CD4-positive, alpha-beta memory T cell (primary cell): ENCODE data around the gene ZNF541. TPM values are rescaled to one million over a fixed set of nuclear protein-coding genes. Genes with fewer than 3 reads are reported as not detected.

Source experiments
- CTCF ChIA-PET: fragments of 350-600 bp; sonication (Branson Sonifier 250); formaldehyde crosslinking; loops from one replicate; lab custom pipeline; 2021; ENCODE audit warnings: inconsistent platforms; ENCODE audit not compliant: partially characterized antibody; lab: Charles Lee
- POLR2A ChIA-PET: fragments of 350-600 bp; sonication (Branson Sonifier 250); formaldehyde crosslinking; loops from one replicate; lab custom pipeline; 2021; ENCODE audit not compliant: partially characterized antibody; lab: Charles Lee
- DNase-seq, 5 donors: peaks; one replicate each; pipeline versions ENCODE4 v3.0.0 to v3.0.0-alpha.2; 2020 to 2022; ENCODE audit warnings: mixed read lengths in 1 of 5
- H3K27ac ChIP-seq: one replicate; pipeline ENCODE4 v1.7.0; 2013; ENCODE audit warnings: low read depth, low read length
- H3K27me3 ChIP-seq: 2 replicates; pipeline ENCODE4 v1.7.0; 2013; ENCODE audit warnings: mild to moderate bottlenecking, low read length, moderate library complexity; ENCODE audit not compliant: insufficient read depth
- H3K36me3 ChIP-seq: 2 replicates; pipeline ENCODE4 v1.7.0; 2013; ENCODE audit warnings: mild to moderate bottlenecking, low read length, moderate library complexity; ENCODE audit not compliant: insufficient read depth
- H3K4me1 ChIP-seq: 2 replicates; pipeline ENCODE4 v1.7.0; 2013; ENCODE audit warnings: mild to moderate bottlenecking, low read length, moderate library complexity; ENCODE audit not compliant: insufficient read depth
- H3K4me3 ChIP-seq, 2 donors: one replicate each; pipeline ENCODE4 v1.7.0; 2013; ENCODE audit warnings: low read length in 2 of 2, mild to moderate bottlenecking in 1 of 2
- H3K9me3 ChIP-seq, 2 donors: one replicate each; pipeline ENCODE4 v1.7.0; 2013; ENCODE audit warnings: low read length in 2 of 2, control low read depth in 1 of 2; ENCODE audit not compliant: control insufficient read depth in 1 of 2
- H3K27ac Mint-ChIP-seq, 7 donors: one replicate each; pipeline ENCODE4 v1.8.0; 2020 to 2021; ENCODE audit warnings: mixed read lengths in 7 of 7, mild to moderate bottlenecking in 6 of 7, inconsistent platforms in 3 of 7, moderate library complexity in 3 of 7
- H3K27me3 Mint-ChIP-seq, 2 donors: one replicate each; pipeline ENCODE4 v1.8.0; 2020 to 2021; ENCODE audit warnings: mixed read lengths in 2 of 2
- H3K36me3 Mint-ChIP-seq, 2 donors: one replicate each; pipeline ENCODE4 v1.8.0; 2020 to 2021; ENCODE audit warnings: mixed read lengths in 2 of 2, inconsistent platforms in 1 of 2, mild to moderate bottlenecking in 1 of 2
- H3K4me1 Mint-ChIP-seq, 4 donors: one replicate each; pipeline ENCODE4 v1.8.0; 2020 to 2021; ENCODE audit warnings: mixed read lengths in 4 of 4, mild to moderate bottlenecking in 1 of 4
- H3K4me3 Mint-ChIP-seq, 8 donors: one replicate each; pipeline ENCODE4 v1.8.0; 2020 to 2021; ENCODE audit warnings: mixed read lengths in 8 of 8, mild to moderate bottlenecking in 7 of 8, moderate library complexity in 6 of 8, inconsistent platforms in 3 of 8
- H3K9me3 Mint-ChIP-seq, 8 donors: one replicate each; pipeline ENCODE4 v1.8.0; 2020 to 2021; ENCODE audit warnings: mixed read lengths in 8 of 8, mild to moderate bottlenecking in 5 of 8, inconsistent platforms in 3 of 8, moderate library complexity in 1 of 8
- intact Hi-C: fragments of 100-400 bp; cut with micrococcal nuclease; formaldehyde crosslinking; loops from one replicate; pipeline ENCODE4 v1.15.1; 2023
- polyA plus RNA-seq, 2 donors: library from polyadenylated mRNA; unstranded; fragments of 300-500 nt; fragmentation: Illumina TruSeq; gene quantifications; one replicate each; pipeline ENCODE4 v1.2.3, GENCODE V29; 2021
- total RNA-seq, 2 experiments: library from RNA; stranded (reverse); gene quantifications; one replicate each; pipeline ENCODE4 v1.2.3, GENCODE V29; 2021

The ZNF541 gene
- total and polyA plus RNA-seq, 4 experiments from 2014 or later: 0.09 to 0.79 (median 0.53) TPM; not detected in 1

DNA sequence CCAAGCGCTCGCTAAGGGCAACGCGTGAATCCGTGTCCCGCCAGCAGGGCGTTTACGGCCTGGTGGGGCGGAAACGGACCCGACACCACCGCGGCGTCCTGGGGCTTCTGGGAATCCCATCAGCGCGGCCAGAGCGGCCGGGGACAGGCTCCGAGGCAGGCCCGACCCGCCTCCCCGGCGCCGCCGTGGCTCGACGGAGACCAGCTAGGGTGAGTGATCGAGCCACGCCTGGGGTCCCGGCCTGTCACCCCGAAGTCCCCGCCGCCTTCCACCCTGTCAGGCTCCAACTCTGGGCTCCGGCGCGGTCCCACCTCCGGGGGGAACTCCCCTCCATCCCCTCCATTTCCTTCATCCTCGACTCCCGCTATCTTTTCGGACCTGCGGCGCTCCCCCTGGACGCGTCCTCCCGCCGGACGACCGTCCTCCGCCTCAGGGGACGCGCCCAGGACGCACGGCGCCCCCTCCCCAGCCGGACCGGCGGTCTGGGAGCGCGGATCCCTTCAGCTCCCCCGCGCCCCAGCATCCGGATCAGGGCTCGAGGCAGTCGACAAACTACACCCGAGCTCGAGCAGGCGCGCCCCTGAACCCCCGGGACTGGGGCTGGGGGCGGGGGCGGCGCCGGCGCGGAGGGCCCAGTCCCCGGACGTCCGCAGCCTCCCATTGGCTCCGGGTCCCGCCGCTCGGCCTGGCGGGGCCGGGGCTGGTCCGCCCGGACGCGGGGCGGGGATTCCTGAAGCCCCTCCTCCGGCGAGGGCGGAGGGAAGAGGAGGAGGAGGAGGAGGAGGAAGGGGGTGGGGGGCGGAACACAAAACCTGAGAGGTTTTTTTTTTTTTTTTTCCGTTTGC is 35.3 kb upstream of the ZNF541 start:
- no peaks in the 10 kb centered on the region for H3K36me3 ChIP-seq
- no peaks in the 10 kb centered on the region for H3K27me3 Mint-ChIP-seq
- H3K27ac Mint-ChIP-seq: peak overlapping the region; percentile 63 to 88 (median 77)
- peak overlapping the region; percentile 88 for H3K27ac ChIP-seq
- peaks cover 0 to 8% of the 10 kb centered on the region in 2 donors for H3K36me3 Mint-ChIP-seq
- intact Hi-C loops: loop anchor here (1.0 to 10.0 kb wide), 4 partner anchors 8 to 976 kb away; partner anchors contain the start of genes NAPA and NOP53
- POLR2A ChIA-PET: interaction anchor here (0.5 to 6.5 kb wide), 14 partner anchors 7 to 494 kb away, joined by 3 to 107 read pairs (median 4); partner anchors contain the start of genes INAFM1, KPTN, NAPA and ZNF541
- peaks cover 17 to 36% (median 25%) of the 10 kb centered on the region in 4 donors for H3K4me1 Mint-ChIP-seq
- H3K9me3 ChIP-seq: no peaks in the 10 kb centered on the region
- H3K4me3 ChIP-seq: peak overlapping the region; percentile 52 to 89
- CTCF ChIA-PET: interaction anchor here (1.0 to 1.1 kb wide), 2 partner anchors 92 to 259 kb away, joined by 3 to 4 read pairs; partner anchors contain the start of gene DHX34
- peaks cover 30% of the 10 kb centered on the region for H3K4me1 ChIP-seq
- H3K27me3 ChIP-seq: no peaks in the 10 kb centered on the region
- no peaks in the 10 kb centered on the region for H3K9me3 Mint-ChIP-seq
- peak overlapping the region; percentile 80 to 89 (median 83) for H3K4me3 Mint-ChIP-seq
- DNase-seq: peak; percentile 93 to 98 (median 96)

DNA sequence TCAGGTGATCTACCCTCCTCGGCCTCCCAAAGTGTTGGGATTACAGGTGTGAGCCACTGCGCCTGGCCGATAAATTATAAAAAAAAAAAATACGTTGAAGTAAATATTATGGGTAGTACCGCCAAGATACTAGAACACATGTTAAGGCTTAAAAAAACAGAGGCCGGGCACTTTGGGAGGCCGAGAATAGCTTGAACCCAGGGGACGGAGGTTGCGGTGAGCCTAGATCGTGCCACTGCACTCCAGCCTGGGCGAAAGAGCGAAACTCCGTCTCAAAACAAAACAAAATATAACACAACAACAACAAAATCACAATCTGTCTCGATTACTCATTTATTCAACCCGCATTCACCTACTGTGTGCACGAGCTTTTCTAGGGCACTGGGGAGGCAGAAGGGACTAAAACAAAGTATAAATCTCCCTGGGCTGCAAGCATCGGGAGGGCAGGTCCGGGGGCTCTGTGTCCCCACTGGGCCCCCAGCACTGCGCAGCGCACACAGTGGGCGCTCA is 34.7 kb upstream of the ZNF541 start:
- H3K9me3 ChIP-seq: no peaks in the 10 kb centered on the region
- Mint-ChIP-seq H3K27me3 (no peaks in the 10 kb centered on the region), H3K9me3 (no peaks in the 10 kb centered on the region), H3K36me3 (peaks cover 0 to 8% of the 10 kb centered on the region in 2 donors), H3K4me1 (peaks cover 17 to 29% (median 23%) of the 10 kb centered on the region in 4 donors), H3K4me3 (peak overlapping the region; percentile 80 to 89 (median 83)), H3K27ac (peak overlapping the region; percentile 63 to 88 (median 77))
- ChIA-PET CTCF (interaction anchor here (1.0 to 1.1 kb wide), 2 partner anchors 92 to 258 kb away, joined by 3 to 4 read pairs; partner anchors contain the start of gene DHX34), POLR2A (interaction anchor here (1.3 to 6.5 kb wide), 6 partner anchors 7 to 136 kb away, joined by 4 to 107 read pairs (median 10); partner anchors contain the start of genes KPTN, NAPA and ZNF541)
- intact Hi-C loops: loop anchor here (1.0 to 10.0 kb wide), 4 partner anchors 7 to 975 kb away; partner anchors contain the start of genes NAPA and NOP53
- H3K27me3 ChIP-seq: no peaks in the 10 kb centered on the region
- peak overlapping the region; percentile 52 to 89 for H3K4me3 ChIP-seq
- DNase-seq: no peak
- H3K4me1 ChIP-seq: peaks cover 23% of the 10 kb centered on the region
- peak overlapping the region; percentile 88 for H3K27ac ChIP-seq
- H3K36me3 ChIP-seq: no peaks in the 10 kb centered on the region

DNA sequence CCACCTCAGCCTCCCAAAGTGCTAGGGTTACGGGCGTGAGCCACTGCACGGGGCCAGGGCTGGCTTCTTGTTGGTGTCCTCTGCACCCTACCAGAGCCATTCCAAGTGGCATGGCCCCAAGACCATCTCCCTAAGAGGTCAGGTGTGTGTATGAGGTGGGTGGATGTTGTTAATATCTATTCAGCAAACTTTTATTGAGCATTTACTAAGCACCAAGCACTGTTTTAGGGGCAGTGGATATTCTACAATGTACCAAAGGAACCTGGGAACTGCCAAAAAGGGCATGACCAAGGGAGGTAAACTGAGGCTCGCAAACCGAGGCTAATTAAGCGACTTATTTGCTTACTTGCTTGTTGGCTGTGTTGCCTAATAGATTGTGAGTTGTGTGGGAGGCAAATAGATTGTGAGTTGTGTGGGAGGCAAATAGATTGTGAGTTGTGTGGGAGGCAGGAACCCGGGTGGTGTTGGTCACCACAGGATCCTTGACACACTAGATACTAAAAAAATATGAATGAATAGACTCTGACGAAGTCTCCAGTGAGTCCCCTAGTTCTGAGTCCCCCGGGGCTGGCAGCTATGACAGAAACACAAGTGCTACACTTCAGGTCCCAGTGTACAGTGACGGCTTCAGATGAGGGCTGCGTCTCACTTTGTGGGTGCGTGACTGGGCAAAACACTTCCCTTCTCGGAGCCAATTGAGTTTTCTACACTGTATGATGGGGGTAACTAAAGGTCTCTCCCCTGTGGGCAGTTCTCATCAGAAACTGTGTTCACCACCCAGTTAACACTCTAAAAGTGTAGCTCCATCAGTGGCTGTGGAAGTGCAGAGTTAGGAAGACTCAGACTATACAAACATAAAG is 31.0 kb upstream of the ZNF541 start:
- Mint-ChIP-seq H3K4me1 (peaks cover 5 to 40% (median 19%) of the 10 kb centered on the region in 4 donors), H3K27ac (peak overlapping the region in 1 of 7 donors; percentile 65), H3K27me3 (no peaks in the 10 kb centered on the region), H3K36me3 (peaks cover 0 to under 1% of the 10 kb centered on the region in 2 donors), H3K4me3 (no peak overlapping the region), H3K9me3 (no peaks in the 10 kb centered on the region)
- Histone ChIP-seq H3K27ac (no peak overlapping the region), H3K36me3 (no peaks in the 10 kb centered on the region), H3K9me3 (no peaks in the 10 kb centered on the region), H3K4me1 (peaks cover 18% of the 10 kb centered on the region), H3K27me3 (no peaks in the 10 kb centered on the region), H3K4me3 (no peak overlapping the region)
- DNase-seq: no peak
- ChIA-PET POLR2A (interaction anchor here (1.6 kb wide), 1 partner anchor 88 kb away, joined by 4 read pairs; the partner anchor contains the start of gene NAPA), CTCF (no interaction called here)
- intact Hi-C loops: loop anchor here (10.0 kb wide), 1 partner anchor 141 kb away; the partner anchor contains the start of gene NOP53

DNA sequence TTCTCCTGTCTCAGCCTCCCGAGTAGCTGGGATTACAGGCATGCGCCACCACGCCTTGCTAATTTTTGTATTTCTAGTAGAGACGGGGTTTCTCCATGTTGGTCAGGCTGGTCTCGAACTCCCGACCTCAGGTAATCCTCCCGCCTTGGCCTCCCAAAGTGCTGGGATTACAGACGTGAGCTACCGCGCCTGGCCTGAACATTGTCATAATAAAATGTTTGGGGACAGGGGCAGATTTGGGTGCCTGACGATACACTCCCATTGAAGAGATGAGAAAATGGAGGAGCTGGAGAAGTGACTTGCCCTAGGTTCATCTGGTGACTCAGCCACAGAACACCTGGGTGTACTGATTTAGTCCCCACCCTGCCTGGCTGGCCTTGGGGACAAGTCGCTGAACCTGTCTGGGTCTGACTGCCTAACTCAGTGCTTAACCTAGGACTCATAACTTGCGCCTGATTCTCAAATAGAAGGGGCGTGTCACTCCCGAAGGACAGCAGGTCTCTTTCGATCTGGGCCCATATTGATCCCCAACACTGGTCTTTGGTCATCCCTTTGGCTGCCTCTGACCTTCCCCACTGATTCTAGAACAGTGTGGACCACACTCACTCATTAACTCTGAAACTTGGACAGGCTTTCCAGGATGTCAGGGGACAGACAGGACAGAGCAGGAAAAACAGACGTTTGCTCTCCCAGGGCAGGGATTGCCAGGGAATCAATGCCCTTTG is 28.4 kb upstream of the ZNF541 start:
- POLR2A ChIA-PET: interaction anchor here (0.7 to 4.1 kb wide), 14 partner anchors 9 to 177 kb away, joined by 3 to 107 read pairs (median 9); partner anchors contain the start of genes BICRA, KPTN, NAPA and NOP53
- Histone ChIP-seq H3K27me3 (no peaks in the 10 kb centered on the region), H3K27ac (peak overlapping the region; percentile 74), H3K9me3 (no peaks in the 10 kb centered on the region), H3K4me1 (peaks cover 13% of the 10 kb centered on the region), H3K36me3 (no peaks in the 10 kb centered on the region), H3K4me3 (peak overlapping the region; percentile 49 to 67)
- H3K9me3 Mint-ChIP-seq: peaks cover 0 to 1% (median 0%) of the 10 kb centered on the region in 8 donors
- peaks cover 2 to 32% (median 15%) of the 10 kb centered on the region in 4 donors for H3K4me1 Mint-ChIP-seq
- no peaks in the 10 kb centered on the region for H3K36me3 Mint-ChIP-seq
- H3K27me3 Mint-ChIP-seq: no peaks in the 10 kb centered on the region
- no peak for DNase-seq
- peak overlapping the region; percentile 80 to 94 (median 90) for H3K27ac Mint-ChIP-seq
- intact Hi-C loops: loop anchor here (10.0 kb wide), 1 partner anchor 143 kb away; the partner anchor contains the start of gene NOP53
- peak overlapping the region; percentile 85 to 90 (median 86) for H3K4me3 Mint-ChIP-seq
- CTCF ChIA-PET: interaction anchor here (1.0 to 2.4 kb wide), 2 partner anchors 9 to 86 kb away, joined by 3 to 10 read pairs; partner anchors contain the start of gene NAPA

DNA sequence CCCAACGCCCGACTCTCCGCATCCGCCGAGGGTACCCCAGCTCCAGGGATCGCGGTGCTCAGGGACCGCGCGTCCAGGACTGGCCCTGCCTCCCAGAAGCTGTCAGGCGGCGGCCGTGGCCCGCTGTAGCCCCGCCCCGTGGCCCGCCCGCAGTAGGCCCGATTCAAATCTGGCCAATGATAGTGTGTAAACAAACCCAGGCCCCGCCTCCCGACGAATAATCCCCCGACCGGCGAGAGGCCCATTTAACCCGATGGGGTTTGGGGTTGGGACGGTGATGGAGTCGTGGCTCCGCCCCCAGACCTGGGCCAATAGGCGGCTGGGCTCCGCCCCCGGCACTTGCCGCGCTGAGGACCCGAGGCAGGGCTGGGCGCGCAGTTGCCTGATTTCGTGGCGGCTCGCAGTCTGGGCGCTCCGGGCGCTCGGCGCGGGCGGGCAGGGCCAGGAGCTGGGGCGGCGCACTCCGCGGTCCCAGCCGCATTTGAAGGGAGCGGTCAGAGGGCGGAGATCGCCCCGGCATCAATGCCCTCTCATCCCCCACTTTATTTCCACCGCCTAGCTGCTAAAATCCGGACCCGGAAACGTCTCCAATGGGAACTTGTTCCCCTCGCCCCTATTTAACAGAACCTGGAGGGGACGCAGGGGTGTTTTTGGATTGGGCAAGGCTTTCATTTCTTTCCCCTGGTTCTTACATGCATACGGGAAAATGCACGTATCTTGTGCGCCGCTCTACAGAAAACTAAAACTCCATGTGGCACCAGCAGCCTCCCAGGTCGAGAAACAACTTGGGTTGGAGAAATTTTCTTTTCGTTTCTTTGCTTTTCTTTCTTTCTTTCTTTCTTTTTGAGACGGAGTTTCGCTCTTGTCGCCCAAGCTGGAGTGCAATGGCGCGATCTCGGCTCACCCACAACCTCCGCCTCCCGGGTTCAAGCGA is 27.6 kb upstream of the ZNF541 start:
- H3K27me3 ChIP-seq: no peaks in the 10 kb centered on the region
- Mint-ChIP-seq H3K27me3 (no peaks in the 10 kb centered on the region), H3K4me1 (peaks cover 6 to 40% (median 20%) of the 10 kb centered on the region in 4 donors), H3K9me3 (peaks cover 0 to 1% (median 0%) of the 10 kb centered on the region in 8 donors), H3K27ac (peak overlapping the region; percentile 80 to 94 (median 90)), H3K36me3 (no peaks in the 10 kb centered on the region), H3K4me3 (peak overlapping the region; percentile 85 to 90 (median 86))
- H3K4me3 ChIP-seq: peak overlapping the region; percentile 49 to 67
- POLR2A ChIA-PET: interaction anchor here (0.6 to 4.1 kb wide), 20 partner anchors 10 to 860 kb away, joined by 3 to 107 read pairs (median 4); partner anchors contain the start of genes BICRA, KPTN, NAPA and NOP53
- H3K4me1 ChIP-seq: peaks cover 19% of the 10 kb centered on the region
- CTCF ChIA-PET: interaction anchor here (0.7 to 2.4 kb wide), 8 partner anchors 10 to 164 kb away, joined by 3 to 10 read pairs (median 4); partner anchors contain the start of gene NAPA
- peak overlapping the region; percentile 74 for H3K27ac ChIP-seq
- no peaks in the 10 kb centered on the region for H3K36me3 ChIP-seq
- no peaks in the 10 kb centered on the region for H3K9me3 ChIP-seq
- peak; percentile 96 to 99 (median 98) for DNase-seq
- intact Hi-C loops: loop anchor here (1.0 to 10.0 kb wide), 6 partner anchors 8 to 326 kb away; partner anchors contain the start of genes INAFM1, KPTN, NAPA and NOP53
